GM21723 (cell line): Measurements from ENCODE around the gene FAM168B.
"Not testable (repeated sequence)": the region's sequence is repeated elsewhere in the genome, so short reads cannot be mapped to it uniquely, and the experiment has no call there.

Experiments used
- ATAC-seq: cut with Tn5 transposase; IDR thresholded peaks from one replicate; pipeline ENCODE4 v1.9.1; 2021; ENCODE audit warnings: mild to moderate bottlenecking, moderate library complexity; ENCODE audit not compliant: unreplicated experiment

The FAM168B gene, protein sequence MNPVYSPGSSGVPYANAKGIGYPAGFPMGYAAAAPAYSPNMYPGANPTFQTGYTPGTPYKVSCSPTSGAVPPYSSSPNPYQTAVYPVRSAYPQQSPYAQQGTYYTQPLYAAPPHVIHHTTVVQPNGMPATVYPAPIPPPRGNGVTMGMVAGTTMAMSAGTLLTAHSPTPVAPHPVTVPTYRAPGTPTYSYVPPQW

DNA sequence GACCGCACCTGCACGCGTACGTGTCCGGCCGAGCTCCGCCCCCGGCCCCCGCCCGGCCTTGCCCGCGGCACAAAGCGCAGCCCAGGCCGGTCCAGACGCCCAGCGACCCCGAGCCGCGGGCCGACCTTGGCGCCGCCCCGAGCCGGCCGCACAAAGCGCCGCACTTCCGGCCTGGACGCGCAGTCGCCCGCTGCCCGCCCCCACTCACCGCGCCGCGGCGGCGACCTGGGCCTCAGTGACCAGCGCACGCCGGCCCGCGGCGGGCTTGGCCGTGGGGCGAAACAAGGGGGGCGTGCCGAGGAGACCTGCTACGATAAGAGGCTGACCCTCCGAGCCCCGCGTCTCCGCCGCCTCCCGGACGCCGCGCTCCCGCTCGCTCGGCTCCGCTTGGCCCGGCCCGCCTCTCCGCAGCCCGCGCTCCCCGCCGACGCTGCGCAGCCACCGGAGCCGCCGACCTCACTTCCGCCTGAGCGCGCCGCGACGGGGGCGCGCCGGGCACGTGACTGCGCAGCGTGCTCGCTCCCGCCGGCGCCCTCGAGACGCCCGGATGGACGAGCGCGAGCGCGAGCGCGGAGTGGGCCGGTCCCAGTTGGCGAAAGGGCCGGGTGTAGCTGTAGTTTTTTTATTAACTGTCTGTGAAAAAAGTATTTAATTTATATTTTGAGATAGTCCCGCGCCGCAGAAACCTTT, at the start of gene FAM168B:
Gene FAM168B, minus strand, starts transcription at position 455 of the 690 bp plus-strand sequence. CDS start 10,814 bp downstream, outside the sequence.
- peak; percentile 86 for ATAC-seq

DNA sequence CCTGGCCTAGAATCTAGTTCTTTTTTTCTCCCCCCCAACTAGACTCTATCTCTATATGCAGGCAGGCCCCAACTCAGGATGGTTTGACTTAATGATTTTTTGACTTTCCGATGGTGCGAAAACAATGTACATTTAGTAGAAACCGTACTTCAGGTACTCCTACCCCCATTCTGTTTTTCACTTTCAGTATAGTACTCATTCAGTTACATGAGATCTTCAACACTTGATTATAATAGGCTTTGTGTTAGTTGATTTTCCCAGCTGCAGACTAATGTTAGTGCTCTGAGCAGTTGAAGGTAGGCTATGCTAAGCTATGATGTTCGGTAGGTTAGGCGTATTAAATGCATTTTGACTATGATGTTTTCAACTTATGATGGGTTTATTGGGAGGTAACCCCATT, 49.6 kb upstream of the FAM168B start:
- no peak for ATAC-seq

DNA sequence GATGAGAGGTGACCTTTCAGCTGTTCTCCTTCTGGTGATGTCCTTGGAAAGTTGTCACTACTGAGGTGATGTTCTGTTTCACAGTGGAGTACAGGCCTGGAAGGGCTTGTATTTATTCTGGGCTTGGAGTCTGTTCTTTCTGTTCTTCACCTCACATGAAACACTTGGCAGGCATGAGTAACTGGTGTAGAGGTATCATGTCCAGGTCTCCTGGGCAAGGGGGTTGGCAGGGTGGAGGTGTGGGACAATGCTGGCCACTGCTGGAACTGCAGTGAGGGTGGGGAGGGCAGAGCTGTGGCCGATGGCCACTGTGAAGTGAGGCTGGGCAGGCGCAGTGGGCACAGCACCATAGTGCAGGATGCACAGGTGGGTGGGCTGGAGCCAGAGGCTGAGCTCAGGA, 47.3 kb upstream of the FAM168B start:
- no peak for ATAC-seq

DNA sequence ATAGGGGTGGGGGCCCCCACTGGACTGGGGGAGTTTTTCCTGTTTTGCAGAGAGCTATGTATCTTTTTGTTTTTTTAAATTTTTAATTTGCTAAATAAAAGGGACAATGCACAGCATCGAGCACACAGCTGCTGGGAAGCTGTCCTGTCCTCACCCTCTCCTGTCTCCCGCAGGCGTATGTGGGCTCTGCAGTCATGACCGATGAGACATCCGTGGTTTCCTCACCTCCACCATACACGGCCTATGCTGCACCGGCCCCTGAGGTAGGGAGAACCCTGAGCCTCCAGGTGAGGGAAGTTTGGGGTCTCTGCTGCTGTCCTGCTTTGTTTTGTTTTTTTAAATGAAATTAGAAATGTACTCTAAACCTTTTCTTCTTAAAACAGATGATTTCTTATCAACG, 39.5 kb upstream of the FAM168B start:
- no peak for ATAC-seq

DNA sequence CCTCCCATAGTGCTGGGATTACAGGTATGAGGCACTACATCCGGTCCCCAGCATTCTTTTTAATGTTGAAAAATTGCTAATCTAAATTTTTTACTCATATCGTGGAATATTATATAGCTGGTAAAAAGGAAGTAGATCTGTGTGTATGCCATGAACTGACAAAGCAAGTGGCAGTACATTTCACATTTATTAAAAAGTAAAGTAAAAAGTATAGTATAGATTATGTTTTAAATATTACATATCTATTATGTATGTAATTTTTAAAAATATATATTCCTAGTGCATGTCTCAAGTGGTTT, 37.0 kb upstream of the FAM168B start:
- ATAC-seq = no peak

DNA sequence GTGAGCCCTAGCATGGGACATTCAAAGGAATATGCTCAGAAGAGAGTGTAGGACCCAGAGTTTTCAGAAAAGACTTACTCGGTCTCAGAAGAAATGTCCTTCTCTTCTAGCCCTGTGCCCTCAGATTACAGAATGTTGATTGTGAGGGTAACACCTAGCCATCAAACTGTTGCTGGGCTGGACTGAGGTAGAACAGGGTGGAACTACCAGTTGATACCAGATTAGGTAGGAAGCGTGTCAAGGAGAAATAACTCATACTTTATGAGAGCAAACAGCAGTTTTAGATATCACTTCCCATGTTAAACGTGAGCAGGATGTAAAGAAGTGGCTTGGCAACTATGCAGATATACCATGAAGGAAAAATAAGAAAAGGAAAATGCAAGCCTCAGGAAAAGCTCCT, 34.7 kb upstream of the FAM168B start:
- ATAC-seq = no peak

DNA sequence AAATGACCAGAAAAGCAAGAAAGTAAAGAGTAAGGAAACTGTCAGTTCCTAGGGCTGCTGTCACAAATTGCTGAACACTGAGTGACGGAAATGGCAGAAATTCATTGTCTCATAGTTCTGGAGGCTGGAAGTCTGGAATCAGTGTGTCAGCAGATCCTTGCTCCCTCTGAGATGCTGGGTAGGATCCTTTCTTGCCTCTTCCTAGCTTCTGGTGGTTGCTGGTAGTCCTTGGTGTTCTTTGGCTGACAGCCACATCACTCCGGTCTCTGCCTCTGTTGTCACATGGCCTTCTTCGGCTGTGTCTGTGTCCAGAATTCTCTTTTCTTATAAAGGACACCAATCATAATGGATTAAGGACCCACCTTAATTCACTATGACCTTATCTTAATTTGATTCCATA, 33.8 kb upstream of the FAM168B start:
- ATAC-seq = no peak

DNA sequence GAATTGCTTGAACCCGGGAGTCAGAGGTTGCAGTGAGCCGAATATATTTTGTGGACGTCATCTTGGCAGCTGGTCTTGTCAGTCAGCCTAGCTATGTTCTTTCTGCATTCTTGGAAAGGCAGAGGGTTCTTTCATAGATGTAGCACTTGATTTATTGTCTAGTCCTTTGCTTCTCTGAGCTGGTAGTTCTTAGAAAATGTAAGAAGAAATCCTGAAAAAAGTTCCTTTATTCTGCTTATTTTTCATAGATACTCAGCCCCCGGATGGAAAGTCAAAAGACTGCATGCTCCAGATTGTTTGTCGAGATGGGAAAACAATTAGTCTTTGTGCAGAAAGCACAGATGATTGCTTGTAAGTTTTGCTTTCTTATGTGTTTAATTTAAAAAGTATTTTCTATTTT, 33.2 kb upstream of the FAM168B start:
- ATAC-seq = no peak

DNA sequence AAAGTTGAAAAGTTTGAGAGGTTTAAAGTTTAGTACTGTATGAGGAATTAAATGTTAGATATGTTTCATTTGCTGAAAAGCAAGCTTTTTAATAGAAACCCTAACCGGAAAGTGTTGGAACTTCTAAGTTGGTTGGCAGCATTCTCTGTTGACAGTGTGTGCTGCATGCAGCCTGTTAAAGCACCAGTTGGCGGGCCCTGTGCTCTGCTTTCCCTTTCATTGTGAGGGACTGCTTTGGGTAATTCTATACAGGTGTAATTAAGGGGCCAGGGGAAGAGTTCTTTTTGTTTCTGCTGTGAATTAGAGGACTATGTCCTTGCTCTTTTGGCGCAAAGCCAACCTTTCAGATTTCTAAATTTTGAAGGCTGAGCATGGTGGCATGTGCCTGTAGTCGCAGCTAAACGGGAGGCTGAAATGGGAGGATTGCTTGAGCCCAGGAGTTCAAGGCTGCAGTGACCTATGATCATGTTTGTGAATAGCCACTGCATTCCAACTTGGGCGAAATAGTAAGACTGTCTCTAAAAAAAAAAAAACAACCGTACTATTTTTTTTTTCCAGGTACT, 32.0 kb upstream of the FAM168B start:
- no peak for ATAC-seq

DNA sequence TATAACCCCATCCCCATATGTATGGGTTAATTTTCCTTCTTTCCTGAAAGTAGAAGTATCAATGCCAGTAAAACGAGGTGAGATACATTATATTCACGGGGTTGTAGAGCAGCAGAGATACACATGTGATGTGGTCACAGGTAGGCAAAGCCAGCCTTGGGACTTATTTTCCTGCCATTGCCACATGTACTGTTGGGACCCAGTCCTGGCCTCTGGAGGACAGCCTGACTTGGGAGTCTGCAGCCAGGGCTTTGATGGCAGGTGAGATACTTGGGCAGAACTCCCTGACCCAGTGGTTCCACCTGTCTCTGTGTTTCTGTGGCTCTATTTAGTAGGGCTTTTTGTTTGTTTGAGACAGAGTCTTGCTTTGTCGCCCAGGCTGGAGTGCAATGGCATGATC, 29.9 kb upstream of the FAM168B start:
- ATAC-seq = no peak

DNA sequence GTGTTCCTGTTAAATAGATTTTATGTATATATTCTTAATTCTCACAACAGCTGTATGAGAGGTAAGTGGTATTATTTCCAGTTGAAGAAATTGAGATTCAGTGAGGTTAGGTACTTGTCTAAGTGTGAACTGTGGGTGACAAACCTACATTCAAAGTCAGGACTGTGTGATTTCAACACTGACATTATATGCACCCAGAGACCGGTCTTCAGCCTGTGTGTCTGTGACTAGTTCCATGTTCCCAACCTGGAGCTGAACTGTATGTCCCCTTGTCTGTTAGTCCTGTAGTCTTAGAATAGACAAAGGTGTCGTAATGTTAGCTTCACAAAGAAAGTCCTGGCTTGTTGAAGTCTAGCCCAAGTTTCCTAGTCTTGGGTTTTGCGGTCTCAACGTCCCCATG, 29.2 kb upstream of the FAM168B start:
- ATAC-seq = no peak

DNA sequence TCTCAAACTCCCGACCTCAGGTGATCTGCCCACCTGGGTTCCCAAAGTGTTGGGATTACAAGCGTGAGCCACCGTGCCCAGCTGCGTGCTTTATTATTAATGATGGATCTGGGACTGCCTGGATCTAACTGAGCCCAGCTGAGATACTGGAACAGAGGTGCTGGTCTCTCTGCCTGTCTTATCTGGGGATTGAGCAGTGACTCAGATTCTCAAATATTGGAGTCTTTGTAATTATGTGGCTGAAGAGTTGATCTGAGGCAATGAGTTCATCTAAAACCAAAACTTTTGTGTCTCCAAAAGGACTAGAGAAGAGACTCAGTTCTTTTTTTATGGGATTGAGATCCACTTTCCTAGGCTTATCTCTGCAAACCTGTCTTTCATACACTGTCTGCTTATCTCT, 28.2 kb upstream of the FAM168B start:
- no peak for ATAC-seq

DNA sequence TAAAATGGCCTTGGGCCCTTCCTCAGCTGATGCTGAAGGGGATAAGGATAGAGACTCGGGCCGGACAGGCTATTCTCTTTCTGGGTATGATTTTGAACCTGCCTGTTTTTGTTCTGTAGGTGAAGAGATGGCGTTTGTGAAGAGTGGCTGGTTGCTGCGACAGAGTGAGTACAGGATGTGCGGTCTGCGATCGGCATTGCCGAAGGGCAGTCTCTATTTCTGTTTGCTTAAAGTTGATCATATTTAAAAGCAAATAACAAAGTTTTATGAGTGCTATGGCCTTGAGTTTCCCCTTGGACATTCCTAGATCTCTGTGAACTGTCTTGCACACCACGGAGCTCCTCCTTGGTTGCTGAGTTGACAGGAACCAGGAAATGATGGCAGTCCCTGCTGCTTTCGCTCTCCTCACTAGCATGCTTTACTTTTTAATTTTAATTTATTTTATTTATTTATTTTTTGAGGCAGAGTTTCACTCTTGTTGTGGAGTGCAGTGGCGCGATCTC, 27.6 kb upstream of the FAM168B start:
- ATAC-seq = no peak

DNA sequence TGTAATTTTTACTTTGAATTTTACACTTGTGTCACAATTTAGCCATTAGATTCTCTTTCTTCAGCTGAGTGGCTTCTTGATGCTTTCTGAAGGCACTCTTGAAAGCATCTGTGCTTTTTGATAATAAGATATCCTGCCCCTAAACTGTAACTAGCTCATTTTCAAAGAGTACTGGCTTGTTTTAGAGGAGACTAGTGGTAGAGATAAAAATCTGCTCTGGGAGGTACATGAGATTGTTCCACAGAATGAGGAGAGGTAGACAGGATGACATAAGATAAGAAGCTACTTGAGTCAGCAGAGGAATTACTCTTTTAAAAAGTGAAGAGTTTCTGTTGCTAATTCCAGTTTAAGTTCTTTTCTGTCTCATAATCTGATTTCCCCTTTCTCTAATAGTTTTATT, 22.5 kb upstream of the FAM168B start:
- no peak for ATAC-seq

DNA sequence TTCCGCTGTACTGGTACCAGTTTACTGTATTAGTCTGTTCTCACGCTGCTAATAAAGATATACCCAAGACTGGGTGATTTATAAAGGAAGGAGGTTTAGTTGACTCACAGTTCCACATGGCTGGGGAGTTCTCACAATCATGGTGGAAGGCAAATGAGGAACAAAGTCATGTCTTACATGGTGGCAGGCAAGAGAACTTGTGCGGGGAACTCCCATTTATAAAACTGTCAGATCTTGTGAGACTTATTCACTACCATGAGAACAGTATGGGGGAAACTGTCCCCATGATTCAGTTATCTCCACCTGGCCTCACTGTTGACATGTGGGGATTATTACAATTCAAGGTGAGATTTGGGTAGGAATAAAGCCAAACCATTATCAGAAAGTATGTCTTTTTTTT, 21.7 kb upstream of the FAM168B start:
- ATAC-seq = not testable (repeated sequence)

DNA sequence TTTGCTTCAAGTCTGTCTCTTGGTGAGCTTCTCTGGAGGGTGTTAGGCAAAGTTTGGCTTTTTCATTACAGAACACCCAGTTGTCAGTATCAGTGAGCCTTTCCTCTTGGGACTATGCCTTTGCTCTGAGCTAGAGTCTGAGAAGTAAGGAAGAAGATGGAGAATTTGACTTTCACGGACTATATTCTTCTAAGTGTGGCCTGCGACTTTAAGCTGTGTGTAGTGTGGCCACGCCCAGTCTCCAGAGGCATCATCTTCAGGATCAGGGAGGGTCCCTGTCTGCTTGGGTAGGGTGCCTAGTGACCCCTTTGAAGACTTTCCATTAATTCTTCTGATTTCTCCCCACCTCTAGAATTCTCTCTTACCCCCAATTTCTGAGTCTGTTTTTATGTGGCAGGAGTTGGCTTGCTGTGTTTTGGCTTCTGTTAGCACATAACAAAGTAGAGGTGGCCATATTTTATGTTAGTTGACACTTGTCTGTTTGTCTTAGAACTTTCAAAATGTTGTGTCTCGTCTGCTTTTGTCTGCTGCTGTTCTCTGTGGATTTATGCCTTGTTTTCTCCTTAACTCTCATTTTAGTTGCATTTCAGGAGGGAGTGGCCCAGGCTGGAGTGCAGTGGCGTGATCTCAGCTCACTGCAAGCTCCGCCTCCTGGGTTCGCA, 20.4 kb upstream of the FAM168B start:
- ATAC-seq = no peak

DNA sequence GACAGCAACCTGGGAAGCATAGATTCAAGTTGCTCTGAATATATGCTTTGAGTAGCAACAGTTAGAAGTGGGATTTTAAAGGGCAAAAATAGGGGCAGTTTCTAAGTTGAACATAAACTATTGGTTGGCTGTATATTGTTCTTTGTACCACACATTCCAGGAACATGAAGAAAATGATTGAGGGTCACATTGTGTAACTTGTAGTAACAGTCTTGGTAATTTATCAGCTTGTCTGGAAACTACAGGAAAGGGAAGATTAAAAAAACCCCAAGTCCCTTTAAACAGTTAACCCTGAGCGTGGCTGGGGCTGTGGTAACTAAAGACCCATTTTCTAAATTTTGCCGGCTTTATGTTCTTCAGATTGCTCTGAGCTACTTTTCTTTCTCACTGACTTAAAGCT, 19.3 kb upstream of the FAM168B start:
- no peak for ATAC-seq

DNA sequence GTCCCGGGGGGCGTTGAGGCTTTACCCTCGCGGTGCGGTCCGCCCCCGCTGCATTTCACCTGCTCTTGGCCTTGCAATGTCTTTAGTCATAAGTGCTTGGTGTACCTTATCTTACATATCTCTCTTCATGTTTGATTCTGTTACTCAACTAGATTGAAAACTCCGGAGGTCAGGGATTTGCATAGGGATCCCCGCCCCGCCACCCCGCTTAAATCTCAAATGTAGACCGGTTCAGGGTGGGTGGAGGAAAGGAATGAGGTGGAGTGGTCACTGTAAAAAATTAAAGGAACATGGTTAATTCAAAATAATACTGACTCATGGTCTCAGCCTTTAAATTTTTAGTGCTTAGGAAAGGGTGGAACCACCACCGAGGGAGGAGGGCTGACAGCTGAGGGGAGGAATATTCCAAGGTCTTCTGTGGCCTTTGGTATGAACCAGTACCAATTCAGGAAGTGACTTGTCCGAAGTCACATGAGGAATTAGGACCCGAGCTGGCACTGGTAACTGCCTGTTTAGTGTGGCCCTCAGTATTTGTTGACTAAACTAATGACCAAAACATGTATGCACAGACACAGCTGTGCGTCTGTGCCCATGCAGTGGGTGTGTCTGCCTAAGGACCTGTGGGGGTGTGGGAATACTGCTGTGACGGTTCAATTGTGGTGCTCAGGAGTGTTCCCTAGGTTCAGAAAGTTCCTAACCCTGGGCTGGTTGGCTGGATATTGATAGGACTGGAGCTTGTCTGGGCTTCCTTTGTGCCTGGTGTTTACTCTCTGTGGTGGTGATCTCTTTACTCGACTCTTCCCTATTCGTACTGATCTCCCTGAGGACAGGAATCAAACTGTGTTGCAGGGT, 12.9 kb upstream of the FAM168B start:
- peak; percentile 46 for ATAC-seq

DNA sequence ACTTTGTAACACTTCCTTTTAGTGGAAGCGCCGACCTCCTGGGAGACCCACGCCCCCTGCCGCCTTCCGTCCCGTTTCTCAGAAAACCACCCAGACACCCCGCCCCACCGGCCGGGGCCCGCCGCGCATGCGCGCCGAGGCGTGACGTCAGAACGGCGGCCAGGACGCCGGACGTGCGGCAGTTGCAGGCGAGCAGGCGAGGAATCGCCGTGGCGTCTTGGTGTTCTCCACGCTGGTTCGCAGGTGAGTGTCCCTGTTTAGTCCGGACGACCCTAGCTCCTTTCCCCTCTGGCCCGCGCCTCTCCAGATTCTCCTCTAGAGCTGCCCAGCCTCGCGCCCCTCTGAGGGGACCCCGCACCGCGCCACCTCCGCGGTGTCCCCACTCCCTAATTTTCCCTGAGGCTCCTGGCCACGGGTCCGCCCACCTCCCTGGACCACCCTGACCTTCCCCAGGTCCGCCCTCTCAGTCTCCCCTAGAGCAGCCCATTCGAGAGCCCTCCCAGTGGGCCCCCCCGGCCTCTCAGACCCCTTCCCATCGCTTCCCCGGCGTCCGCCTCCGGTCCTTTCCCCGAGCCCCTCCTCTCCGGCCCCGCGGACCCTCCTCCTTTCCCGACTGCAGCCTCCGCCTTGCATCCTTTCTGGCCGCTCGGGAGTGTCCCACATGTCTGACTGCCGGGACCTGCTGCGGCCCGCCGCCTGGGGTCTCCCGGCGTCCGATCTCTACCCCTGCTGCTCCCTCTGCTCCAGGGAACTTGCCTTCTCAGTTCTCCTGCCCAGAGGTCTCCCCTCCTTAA, 12.1 kb upstream of the FAM168B start, which contains the start of gene PLEKHB2:
Gene PLEKHB2, plus strand, starts transcription at position 181 of the 794 bp plus-strand sequence. CDS start 15,606 bp downstream, outside the sequence.
- ATAC-seq = peak; percentile 76

DNA sequence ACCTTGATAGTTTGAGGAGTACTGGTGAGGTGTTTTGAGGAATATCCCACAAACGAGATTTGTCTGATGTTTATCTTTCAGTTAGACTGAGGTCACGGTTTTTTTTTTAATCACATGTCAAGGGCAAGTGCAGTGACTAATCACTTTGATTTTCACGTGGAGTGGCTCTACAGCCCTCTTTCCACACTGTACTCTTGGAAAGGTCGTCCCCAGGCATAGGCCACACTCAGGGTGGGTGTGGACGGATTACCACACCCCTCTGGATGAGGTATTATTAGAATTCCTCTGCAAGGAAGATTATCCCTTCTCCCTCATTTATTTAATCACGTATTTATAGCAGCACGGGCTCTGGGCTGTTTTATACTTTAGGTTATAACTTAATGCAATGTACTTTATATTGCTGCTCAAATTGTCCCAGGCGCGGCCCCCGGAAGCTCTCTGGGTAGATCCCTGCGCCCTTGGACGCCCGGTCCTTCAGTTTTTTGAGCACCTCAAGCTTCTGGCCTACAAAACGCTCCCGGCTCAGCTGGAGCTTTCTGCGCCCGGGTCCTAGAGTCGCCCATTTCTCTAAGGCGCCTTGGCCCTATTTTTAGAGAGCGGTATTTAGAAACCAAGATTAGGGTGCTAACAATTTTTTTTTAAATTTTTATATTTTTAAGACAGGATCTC, 11.4 kb upstream of the FAM168B start:
- ATAC-seq = peak; percentile 76
